ENCODE results near the gene VAC14.
A peak's percentile ranks its signal among the peaks of the same experiment; 100 is the strongest.

The VAC14 gene

DNA sequence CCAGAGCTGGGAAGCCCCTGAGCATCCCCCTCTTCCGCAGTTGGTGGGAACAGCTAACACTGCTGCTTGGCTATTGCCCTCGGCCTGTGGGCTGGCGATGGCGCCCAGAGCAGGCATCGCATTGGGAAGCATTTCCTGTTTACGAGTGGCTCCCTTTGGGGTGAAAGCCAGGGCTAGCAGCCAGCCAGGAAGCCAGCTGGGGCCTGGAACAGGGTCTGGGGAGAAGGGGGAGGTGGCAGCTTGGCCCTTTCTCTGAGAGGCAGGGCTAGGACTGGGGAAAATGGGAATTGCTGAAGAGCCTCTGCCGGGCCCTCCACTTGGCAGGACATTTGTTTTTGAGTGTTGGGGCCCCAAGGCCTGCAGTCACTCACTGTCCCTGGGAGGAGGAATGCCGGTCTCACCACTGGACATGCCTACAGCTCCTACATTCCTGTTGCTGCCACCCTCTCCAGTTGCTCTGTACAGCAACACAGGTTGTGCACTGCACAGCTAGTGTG, 112.7 kb downstream of the VAC14 start:
- Histone ChIP-seq H3K9me3 (ENCODE audit: control insufficient read depth in 1 of 2, low read length in 2 of 2) (no peaks in the 10 kb centered on the region), H3K4me1 (ENCODE audit: control insufficient read depth in 1 of 2, insufficient read depth in 2 of 2, low read length in 2 of 2) (peaks cover 35 to 64% of the 10 kb centered on the region in 2 donors), H3K4me3 (ENCODE audit: low read depth in 1 of 2, low read length in 2 of 2) (no peak overlapping the region), H3K9ac (ENCODE audit: low read depth in 1 of 2, low read length in 2 of 2) (no peak overlapping the region), H3K27me3 (ENCODE audit: control insufficient read depth in 1 of 2, insufficient read depth in 2 of 2, low read length in 2 of 2) (no peaks in the 10 kb centered on the region), H3K36me3 (ENCODE audit: control insufficient read depth in 1 of 2, insufficient read depth in 2 of 2, low read length in 2 of 2) (no peaks in the 10 kb centered on the region), H3K27ac (ENCODE audit: low read depth, low read length) (peak overlapping the region; percentile 70)

DNA sequence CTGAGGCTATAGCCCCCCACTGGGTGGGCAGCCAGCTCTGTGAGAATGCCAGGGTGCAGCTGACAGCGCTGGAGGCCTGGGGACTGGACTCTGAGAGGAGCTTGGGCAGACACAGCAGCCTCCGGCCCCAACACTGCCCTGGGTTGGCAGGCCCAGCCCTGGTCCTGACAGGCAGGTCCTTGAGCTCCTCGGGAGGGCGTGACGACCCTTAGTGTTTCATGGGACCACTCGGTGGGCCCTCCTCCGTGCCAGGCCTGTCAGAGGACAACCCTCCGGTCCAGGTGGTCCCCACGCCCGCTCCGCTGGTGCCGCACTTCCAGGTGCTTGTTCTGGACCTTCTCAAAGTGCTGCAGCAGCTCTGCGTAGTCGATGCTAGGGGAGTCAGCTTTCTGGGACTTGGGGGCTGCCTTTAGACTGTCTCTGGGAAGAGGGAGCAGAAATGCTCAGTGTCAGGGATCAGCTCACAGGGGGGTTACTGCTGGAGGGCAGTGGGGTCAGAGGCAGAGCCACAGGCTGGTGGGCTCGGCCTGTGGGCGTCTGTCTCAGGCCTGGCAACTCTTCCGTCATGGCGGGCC, 113.2 kb downstream of the VAC14 start:
- Histone ChIP-seq H3K4me1 (ENCODE audit: control insufficient read depth in 1 of 2, insufficient read depth in 2 of 2, low read length in 2 of 2) (peaks cover 35 to 63% of the 10 kb centered on the region in 2 donors), H3K4me3 (ENCODE audit: low read depth in 1 of 2, low read length in 2 of 2) (no peak overlapping the region), H3K9me3 (ENCODE audit: control insufficient read depth in 1 of 2, low read length in 2 of 2) (no peaks in the 10 kb centered on the region), H3K27ac (ENCODE audit: low read depth, low read length) (peak overlapping the region; percentile 70), H3K27me3 (ENCODE audit: control insufficient read depth in 1 of 2, insufficient read depth in 2 of 2, low read length in 2 of 2) (no peaks in the 10 kb centered on the region), H3K9ac (ENCODE audit: low read depth in 1 of 2, low read length in 2 of 2) (no peak overlapping the region), H3K36me3 (ENCODE audit: control insufficient read depth in 1 of 2, insufficient read depth in 2 of 2, low read length in 2 of 2) (no peaks in the 10 kb centered on the region)

DNA sequence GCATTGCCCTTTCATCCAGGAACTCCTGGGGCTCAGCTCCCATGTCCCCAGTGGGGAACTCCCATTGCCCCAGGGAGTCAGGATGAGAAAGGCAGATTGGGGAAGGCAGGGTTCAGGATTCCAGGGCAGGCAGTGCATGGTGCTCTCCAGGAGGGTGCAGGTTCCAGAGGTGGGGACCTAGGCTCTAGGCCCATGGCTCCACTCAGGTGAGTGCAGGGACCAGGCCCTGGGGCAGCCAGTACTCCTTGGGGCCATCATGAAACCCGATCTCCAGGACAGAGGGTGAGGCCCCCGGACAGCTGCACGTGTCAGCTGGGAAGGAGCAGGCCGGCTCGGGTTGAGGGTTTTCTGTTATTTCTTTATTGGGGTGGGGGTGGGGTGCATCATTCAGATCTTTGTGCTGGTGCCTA, 113.9 kb downstream of the VAC14 start:
- H3K9ac ChIP-seq (ENCODE audit: low read depth in 1 of 2, low read length in 2 of 2): peak overlapping the region in 1 of 2 donors; percentile 25
- H3K36me3 ChIP-seq (ENCODE audit: control insufficient read depth in 1 of 2, insufficient read depth in 2 of 2, low read length in 2 of 2): no peaks in the 10 kb centered on the region
- no peak overlapping the region for H3K4me3 ChIP-seq (ENCODE audit: low read depth in 1 of 2, low read length in 2 of 2)
- H3K27me3 ChIP-seq (ENCODE audit: control insufficient read depth in 1 of 2, insufficient read depth in 2 of 2, low read length in 2 of 2): no peaks in the 10 kb centered on the region
- peaks cover 35 to 62% of the 10 kb centered on the region in 2 donors for H3K4me1 ChIP-seq (ENCODE audit: control insufficient read depth in 1 of 2, insufficient read depth in 2 of 2, low read length in 2 of 2)
- H3K27ac ChIP-seq (ENCODE audit: low read depth, low read length): no peak overlapping the region
- H3K9me3 ChIP-seq (ENCODE audit: control insufficient read depth in 1 of 2, low read length in 2 of 2): no peaks in the 10 kb centered on the region

DNA sequence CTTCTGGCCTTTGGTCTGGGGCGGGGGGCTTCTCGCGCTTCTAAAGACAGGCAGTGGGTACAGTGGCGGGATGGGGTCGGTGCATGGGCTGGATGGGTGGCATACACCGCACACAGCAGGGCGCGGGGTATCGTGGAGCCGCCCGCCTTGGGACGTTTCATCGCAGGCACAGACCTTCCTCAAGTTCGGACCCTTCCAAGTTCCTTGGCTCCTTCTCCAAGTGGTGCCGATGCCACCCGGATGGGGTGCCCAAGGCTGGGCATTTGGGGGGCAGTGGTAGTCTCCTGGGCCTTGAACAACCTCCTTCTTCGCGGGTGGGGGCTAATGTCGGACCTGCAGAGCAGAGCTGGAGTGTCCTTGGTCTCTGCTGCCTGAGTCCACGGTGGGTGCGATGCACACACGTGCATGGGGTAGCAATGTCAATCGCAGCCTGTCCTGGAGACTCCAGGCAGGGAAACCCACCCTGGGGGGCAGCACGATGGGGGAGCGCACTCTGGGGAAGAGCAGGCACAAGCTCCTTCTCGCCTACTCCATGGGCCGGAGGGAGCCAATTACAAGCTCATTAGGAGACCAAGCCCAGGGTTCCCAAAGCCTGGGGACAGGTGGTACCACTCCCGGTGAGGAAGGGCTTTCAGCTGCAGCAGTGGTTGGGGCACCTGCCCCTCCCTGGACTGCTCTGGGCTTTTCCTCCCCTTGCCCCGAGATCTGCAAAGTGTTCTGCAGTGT, 114.4 kb downstream of the VAC14 start:
- peaks cover 35 to 65% of the 10 kb centered on the region in 2 donors for H3K4me1 ChIP-seq (ENCODE audit: control insufficient read depth in 1 of 2, insufficient read depth in 2 of 2, low read length in 2 of 2)
- H3K9me3 ChIP-seq (ENCODE audit: control insufficient read depth in 1 of 2, low read length in 2 of 2): no peaks in the 10 kb centered on the region
- H3K36me3 ChIP-seq (ENCODE audit: control insufficient read depth in 1 of 2, insufficient read depth in 2 of 2, low read length in 2 of 2): no peaks in the 10 kb centered on the region
- H3K4me3 ChIP-seq (ENCODE audit: low read depth in 1 of 2, low read length in 2 of 2): no peak overlapping the region
- H3K27me3 ChIP-seq (ENCODE audit: control insufficient read depth in 1 of 2, insufficient read depth in 2 of 2, low read length in 2 of 2): no peaks in the 10 kb centered on the region
- H3K9ac ChIP-seq (ENCODE audit: low read depth in 1 of 2, low read length in 2 of 2): peak overlapping the region in 1 of 2 donors; percentile 25
- peak overlapping the region; percentile 81 for H3K27ac ChIP-seq (ENCODE audit: low read depth, low read length)

DNA sequence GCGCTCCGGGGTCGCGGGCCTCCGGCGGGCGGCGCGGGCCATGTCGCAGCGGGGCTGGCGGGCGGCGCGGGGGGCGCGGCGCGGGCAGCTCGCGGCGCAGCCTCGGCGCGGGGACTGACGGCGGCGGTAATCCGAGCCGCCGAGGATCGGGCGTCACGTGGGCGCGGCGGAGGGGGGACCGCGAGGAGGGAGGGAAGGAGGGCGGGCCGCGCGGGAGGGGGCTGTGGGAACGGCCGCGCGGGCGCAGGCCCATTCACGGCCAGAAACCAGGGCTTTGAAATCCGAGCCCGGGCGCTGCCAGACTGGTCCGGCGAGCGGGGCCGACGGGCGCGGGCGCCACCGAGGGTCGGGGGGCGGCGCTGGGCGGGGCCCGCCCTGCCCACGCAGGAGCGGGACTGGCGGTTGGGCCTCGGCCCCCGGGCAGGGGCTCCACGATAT, 115.0 kb downstream of the VAC14 start, which contains the start of gene MTSS2:
TSS of gene MTSS2 (minus strand) at position 116 of the 438 bp plus-strand sequence. CDS start 262 bp downstream, outside the sequence.
- H3K9me3 ChIP-seq (ENCODE audit: control insufficient read depth in 1 of 2, low read length in 2 of 2): no peaks in the 10 kb centered on the region
- H3K4me3 ChIP-seq (ENCODE audit: low read depth in 1 of 2, low read length in 2 of 2): peak within 1 kb of the TSS; percentile 65 to 69
- no peaks in the 10 kb centered on the region for H3K27me3 ChIP-seq (ENCODE audit: control insufficient read depth in 1 of 2, insufficient read depth in 2 of 2, low read length in 2 of 2)
- no peaks in the 10 kb centered on the region for H3K36me3 ChIP-seq (ENCODE audit: control insufficient read depth in 1 of 2, insufficient read depth in 2 of 2, low read length in 2 of 2)
- peak within 1 kb of the TSS; percentile 47 to 59 for H3K9ac ChIP-seq (ENCODE audit: low read depth in 1 of 2, low read length in 2 of 2)
- peak within 1 kb of the TSS; percentile 81 for H3K27ac ChIP-seq (ENCODE audit: low read depth, low read length)
- H3K4me1 ChIP-seq (ENCODE audit: control insufficient read depth in 1 of 2, insufficient read depth in 2 of 2, low read length in 2 of 2): peaks cover 32 to 63% of the 10 kb centered on the region in 2 donors

DNA sequence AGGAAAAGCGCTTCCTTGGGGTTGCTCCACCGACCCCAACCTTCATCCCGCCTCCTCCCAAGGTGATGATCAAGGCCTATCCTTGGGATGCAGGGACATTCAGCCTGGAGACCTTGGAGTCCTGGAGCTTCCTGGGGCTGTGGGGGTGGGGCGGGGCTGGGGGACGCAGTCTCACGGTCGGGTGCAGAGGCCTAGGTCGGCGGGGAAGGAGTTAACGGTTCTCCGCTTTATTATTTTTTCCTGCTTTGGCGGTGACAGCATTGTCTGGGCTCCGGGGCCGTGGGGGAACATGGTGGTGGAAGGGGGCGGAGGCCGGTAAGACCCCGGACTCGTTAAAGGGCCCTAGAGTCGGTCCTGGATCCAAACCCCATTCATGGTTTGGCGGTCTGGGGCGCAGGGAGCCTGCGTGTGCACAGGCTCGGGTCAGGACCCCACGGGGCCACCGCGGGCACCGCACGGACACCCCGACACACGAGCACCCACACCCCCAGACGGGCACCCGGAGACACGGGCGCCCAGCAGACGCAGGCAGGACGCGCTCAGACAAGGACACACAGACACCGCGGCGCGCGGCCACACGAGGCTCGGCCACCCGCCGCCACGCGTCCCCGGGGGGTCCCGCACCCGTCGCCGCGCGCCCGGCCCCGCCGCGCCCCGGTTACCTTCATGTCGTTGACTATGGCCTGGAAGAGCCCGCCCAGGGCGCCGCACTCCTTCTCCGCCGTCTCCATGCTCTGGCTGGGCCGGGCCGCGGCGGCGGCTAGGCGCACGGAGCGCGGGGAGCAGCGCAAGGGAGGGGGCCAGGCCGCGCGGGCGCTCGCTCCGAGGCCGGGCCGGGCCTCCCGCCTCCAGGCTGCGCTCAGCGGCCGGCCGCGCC, 115.7 kb downstream of the VAC14 start:
- Histone ChIP-seq H3K27me3 (ENCODE audit: control insufficient read depth in 1 of 2, insufficient read depth in 2 of 2, low read length in 2 of 2) (no peaks in the 10 kb centered on the region), H3K9me3 (ENCODE audit: control insufficient read depth in 1 of 2, low read length in 2 of 2) (no peaks in the 10 kb centered on the region), H3K36me3 (ENCODE audit: control insufficient read depth in 1 of 2, insufficient read depth in 2 of 2, low read length in 2 of 2) (no peaks in the 10 kb centered on the region), H3K9ac (ENCODE audit: low read depth in 1 of 2, low read length in 2 of 2) (peak overlapping the region; percentile 47 to 59), H3K27ac (ENCODE audit: low read depth, low read length) (peak overlapping the region; percentile 42), H3K4me1 (ENCODE audit: control insufficient read depth in 1 of 2, insufficient read depth in 2 of 2, low read length in 2 of 2) (peaks cover 26 to 57% of the 10 kb centered on the region in 2 donors), H3K4me3 (ENCODE audit: low read depth in 1 of 2, low read length in 2 of 2) (peak overlapping the region; percentile 65 to 69)

DNA sequence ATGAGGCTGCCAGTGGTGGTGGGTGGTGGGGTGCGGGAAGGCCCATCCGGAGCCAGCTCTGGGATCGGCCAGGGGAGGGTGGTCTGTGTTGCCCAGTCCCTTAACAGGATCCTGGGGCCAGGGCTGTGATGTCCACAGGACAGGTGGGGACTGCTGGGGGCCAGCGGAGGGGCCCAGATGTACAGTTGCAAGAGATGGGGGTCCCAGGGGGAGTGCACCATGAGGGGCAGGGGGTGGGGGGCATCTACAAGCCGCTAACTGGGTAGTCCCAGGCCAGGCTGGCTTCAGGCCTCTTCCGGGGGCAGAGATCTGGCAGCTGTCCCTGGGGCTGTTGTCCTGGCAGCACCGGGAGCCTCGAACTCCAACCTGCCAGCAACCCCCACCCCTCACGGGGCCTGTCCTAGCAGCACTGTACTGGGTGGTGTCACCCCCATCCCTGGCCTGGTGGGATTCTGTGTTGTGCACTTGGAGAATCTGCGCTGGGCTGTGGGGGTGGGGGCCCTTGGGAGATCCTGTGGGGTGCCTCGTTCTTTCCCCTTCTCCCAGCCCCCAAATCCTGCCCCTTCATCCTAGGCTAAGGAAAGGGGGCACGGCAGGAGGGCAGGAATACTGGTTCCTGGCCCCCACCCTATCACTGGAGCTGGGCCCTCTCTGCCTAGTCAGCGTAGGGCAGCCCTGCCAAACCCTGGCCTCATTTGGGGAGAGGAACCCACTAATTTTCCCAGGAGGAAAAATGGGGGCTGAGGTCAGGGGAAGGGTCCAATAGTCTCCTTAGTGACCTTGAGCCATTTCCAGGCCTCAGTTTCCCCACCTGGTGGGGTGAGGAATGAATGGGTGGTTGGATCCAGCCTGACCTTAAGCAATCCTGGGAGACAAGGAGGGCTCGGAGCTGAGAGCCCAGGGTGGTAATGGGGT, 116.6 kb downstream of the VAC14 start:
- peak overlapping the region; percentile 20 for H3K27ac ChIP-seq (ENCODE audit: low read depth, low read length)

DNA sequence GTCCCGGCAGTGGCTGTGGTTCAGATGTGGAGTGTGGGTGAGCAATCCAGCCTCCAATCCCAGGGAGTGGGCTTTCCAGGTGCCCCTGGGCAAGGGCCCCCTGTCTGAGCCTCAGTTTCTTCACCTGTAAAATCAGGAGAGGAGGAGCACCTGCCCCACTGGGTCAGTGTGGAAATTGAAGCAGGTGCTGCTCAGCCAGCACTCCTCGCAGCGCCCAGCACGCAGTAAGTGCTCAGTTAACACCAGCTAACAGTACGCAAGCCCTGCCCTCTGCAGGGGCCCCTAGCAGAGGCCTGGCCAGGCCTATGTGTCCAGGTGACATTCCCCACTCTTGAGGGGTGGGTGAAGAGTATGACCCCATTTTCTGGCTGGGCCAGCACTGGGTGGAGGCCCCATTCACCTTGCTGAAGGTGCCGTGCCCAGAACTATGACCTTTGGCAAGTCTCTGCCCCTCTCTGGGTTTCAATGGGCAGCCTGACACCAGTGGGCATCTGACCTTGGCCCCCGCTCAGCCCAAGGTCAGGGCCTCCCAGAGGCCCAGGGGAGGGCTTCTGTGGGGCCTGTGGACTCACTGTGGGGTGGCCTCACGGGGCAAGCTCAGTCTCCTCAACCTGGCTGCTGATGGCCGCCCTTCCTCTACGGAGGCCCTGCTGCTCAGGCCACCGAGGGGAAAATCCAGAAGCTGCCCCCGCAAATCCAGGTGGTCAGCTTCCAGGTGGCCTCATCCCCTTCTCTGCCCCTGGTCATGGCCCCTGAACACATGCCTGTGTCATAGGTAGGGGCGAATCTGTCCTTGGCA, 117.6 kb downstream of the VAC14 start:
- Histone ChIP-seq H3K9ac (ENCODE audit: low read depth in 1 of 2, low read length in 2 of 2) (peak overlapping the region in 1 of 2 donors; percentile 39), H3K9me3 (ENCODE audit: control insufficient read depth in 1 of 2, low read length in 2 of 2) (no peaks in the 10 kb centered on the region), H3K27ac (ENCODE audit: low read depth, low read length) (no peak overlapping the region), H3K27me3 (ENCODE audit: control insufficient read depth in 1 of 2, insufficient read depth in 2 of 2, low read length in 2 of 2) (no peaks in the 10 kb centered on the region), H3K36me3 (ENCODE audit: control insufficient read depth in 1 of 2, insufficient read depth in 2 of 2, low read length in 2 of 2) (peaks cover 0 to 8% of the 10 kb centered on the region in 2 donors), H3K4me1 (ENCODE audit: control insufficient read depth in 1 of 2, insufficient read depth in 2 of 2, low read length in 2 of 2) (peaks cover 15 to 39% of the 10 kb centered on the region in 2 donors), H3K4me3 (ENCODE audit: low read depth in 1 of 2, low read length in 2 of 2) (peak overlapping the region in 1 of 2 donors; percentile 35)

More for the DNA sequence above, 116.6 kb downstream of the VAC14 start:
- H3K4me3 ChIP-seq (ENCODE audit: low read depth in 1 of 2, low read length in 2 of 2): peak overlapping the region; percentile 65 to 69
- no peaks in the 10 kb centered on the region for H3K9me3 ChIP-seq (ENCODE audit: control insufficient read depth in 1 of 2, low read length in 2 of 2)
- no peaks in the 10 kb centered on the region for H3K27me3 ChIP-seq (ENCODE audit: control insufficient read depth in 1 of 2, insufficient read depth in 2 of 2, low read length in 2 of 2)
- H3K36me3 ChIP-seq (ENCODE audit: control insufficient read depth in 1 of 2, insufficient read depth in 2 of 2, low read length in 2 of 2): no peaks in the 10 kb centered on the region
- H3K4me1 ChIP-seq (ENCODE audit: control insufficient read depth in 1 of 2, insufficient read depth in 2 of 2, low read length in 2 of 2): peaks cover 24 to 49% of the 10 kb centered on the region in 2 donors
- H3K9ac ChIP-seq (ENCODE audit: low read depth in 1 of 2, low read length in 2 of 2): peak overlapping the region; percentile 47 to 59
